Activated CD4-positive, alpha-beta T cell treated with anti-CD3 and anti-CD28 coated beads, Interleukin-2, amount 10 ng/mL, durations not matched to agents 7 days and 5 days (primary cell): ENCODE data around the gene SH3RF2. TPM values are rescaled to one million over a fixed set of nuclear protein-coding genes. Genes with fewer than 3 reads are reported as not detected.
"Not testable (repeated sequence)": the region's sequence is repeated elsewhere in the genome, so short reads cannot be mapped to it uniquely, and the experiment has no call there.

ENCODE experiments used
- CTCF ChIA-PET: fragments of 350-600 bp; sonication (Branson Sonifier 250); formaldehyde crosslinking; loops from one replicate; lab custom pipeline; 2021; ENCODE audit warnings: antibody characterized with exemption; lab: Charles Lee
- POLR2A ChIA-PET: fragments of 350-600 bp; sonication (Branson Sonifier 250); formaldehyde crosslinking; loops from one replicate; lab custom pipeline; 2021; ENCODE audit warnings: antibody characterized with exemption; lab: Charles Lee
- DNase-seq: peaks from one replicate; pipeline ENCODE4 v3.0.0-alpha.2; 2020
- H3K27ac Mint-ChIP-seq: one replicate; pipeline ENCODE4 v1.8.0; 2021; ENCODE audit warnings: mild to moderate bottlenecking, moderate library complexity, mixed read lengths
- H3K27me3 Mint-ChIP-seq: one replicate; pipeline ENCODE4 v1.8.0; 2021; ENCODE audit warnings: mixed read lengths
- H3K36me3 Mint-ChIP-seq: one replicate; pipeline ENCODE4 v1.8.0; 2021; ENCODE audit warnings: low read depth, mixed read lengths
- H3K4me1 Mint-ChIP-seq: one replicate; pipeline ENCODE4 v1.8.0; 2021; ENCODE audit warnings: mixed read lengths
- H3K4me3 Mint-ChIP-seq: one replicate; pipeline ENCODE4 v1.8.0; 2021; ENCODE audit warnings: mild to moderate bottlenecking, moderate library complexity, mixed read lengths
- H3K9me3 Mint-ChIP-seq: one replicate; pipeline ENCODE4 v1.8.0; 2021; ENCODE audit warnings: mixed read lengths
- total RNA-seq, 2 experiments: library from RNA; stranded (reverse); gene quantifications; one replicate each; pipeline ENCODE4 v1.2.3, GENCODE V29; 2021

Gene SH3RF2
- total RNA-seq, 2 experiments from 2014 or later: 0.27 to 0.40 TPM

DNA sequence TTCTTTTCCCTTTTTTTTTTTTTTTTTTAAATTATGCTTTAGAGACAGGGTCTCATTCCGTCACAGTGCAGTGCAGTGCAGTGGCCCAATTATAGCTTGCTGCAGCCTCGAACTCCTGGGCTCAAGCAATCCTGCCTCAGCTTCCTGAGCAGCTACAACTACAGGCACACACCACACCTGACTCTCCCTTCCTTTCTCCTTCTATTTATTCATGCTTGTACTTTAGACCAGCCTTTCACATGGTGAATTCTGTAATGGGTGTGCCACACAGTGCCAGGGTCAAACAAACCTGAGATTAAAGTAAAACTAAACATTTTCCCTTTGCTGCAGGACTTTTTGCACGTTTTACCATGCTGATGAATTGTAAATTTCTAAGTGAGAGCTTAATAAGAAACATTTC is 8.0 kb downstream of the SH3RF2 start:
- Mint-ChIP-seq H3K4me1 (peaks cover 44% of the 10 kb centered on the region), H3K4me3 (no peak overlapping the region), H3K27me3 (peaks cover 17% of the 10 kb centered on the region), H3K9me3 (no peaks in the 10 kb centered on the region), H3K36me3 (no peaks in the 10 kb centered on the region), H3K27ac (no peak overlapping the region)
- CTCF ChIA-PET: interaction anchor here (0.5 kb wide), 1 partner anchor 423 kb away, joined by 3 read pairs; no protein-coding TSS in a partner anchor
- POLR2A ChIA-PET: interaction anchor here (0.7 kb wide), 1 partner anchor 1916 kb away, joined by 6 read pairs; no protein-coding TSS in a partner anchor
- DNase-seq: no peak

DNA sequence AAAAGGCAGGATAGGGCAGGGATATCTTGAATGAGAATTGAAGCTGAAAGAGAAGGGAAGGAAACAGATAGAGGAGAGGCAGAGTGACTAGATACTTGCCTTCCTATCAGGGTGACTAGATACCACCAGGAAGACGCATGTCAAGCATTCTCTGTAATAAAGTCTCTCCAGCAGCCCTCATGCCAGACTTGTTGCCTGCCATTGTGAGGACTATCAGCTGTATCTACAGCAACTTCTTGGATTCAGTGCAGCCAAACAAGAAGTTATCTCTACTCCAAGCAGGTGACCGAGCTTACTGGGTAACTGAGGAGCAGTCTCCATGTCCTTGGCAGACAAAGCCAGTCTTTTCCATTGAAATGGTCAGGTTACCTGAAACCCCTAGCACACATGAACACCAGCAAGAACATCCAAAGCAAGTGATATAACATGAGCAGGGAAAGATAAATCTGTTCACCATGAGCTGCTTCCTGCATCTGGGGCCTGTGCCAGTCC is 9.3 kb downstream of the SH3RF2 start:
- Mint-ChIP-seq H3K27ac (no peak overlapping the region), H3K36me3 (no peaks in the 10 kb centered on the region), H3K4me1 (peaks cover 38% of the 10 kb centered on the region), H3K9me3 (no peaks in the 10 kb centered on the region), H3K4me3 (no peak overlapping the region), H3K27me3 (peaks cover 22% of the 10 kb centered on the region)
- no peak for DNase-seq
- POLR2A ChIA-PET: interaction anchor here (0.6 kb wide), 1 partner anchor 17 kb away, joined by 3 read pairs; no protein-coding TSS in a partner anchor
- CTCF ChIA-PET: interaction anchor here (0.9 to 1.4 kb wide), 2 partner anchors 9 to 502 kb away, joined by 3 to 4 read pairs; no protein-coding TSS in a partner anchor

DNA sequence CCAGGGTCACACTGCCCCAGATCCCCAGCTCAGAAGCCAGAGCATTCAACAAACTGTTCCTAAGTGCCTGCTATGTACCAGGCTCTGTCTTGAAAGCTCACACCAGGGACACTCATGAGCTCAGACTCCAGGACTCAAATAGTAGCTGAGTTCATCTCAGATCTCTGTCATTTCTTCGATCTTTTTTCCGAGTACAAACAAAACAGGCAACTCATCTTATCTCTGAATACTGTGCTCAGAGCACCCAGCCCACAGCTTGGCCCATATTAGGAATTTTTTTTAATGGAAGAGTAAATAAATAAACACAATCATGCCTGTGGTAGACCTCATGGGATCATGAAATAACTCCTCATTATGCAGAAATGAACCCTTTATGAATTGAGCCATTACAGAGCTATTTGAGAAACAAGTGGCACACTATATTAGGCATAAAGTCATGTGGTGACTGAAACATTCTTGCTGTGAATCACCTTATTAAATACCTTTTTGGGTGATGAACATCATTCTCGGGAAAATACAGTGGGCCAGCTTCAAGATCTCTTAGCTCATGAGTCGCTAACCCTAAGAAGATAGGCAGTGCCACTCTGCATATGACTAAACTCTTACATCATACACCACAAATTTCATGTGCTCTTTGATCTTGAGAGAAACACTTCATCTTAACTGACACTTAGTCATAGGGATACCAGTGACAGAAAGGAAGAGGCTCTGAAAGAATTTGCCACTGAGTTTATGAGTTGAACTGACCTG is 9.9 kb downstream of the SH3RF2 start:
- H3K27me3 Mint-ChIP-seq: peaks cover 24% of the 10 kb centered on the region
- ChIA-PET POLR2A (no interaction called here), CTCF (interaction anchor here (0.9 to 1.4 kb wide), 2 partner anchors 9 to 501 kb away, joined by 3 to 4 read pairs; no protein-coding TSS in a partner anchor)
- no peak overlapping the region for H3K4me3 Mint-ChIP-seq
- peak overlapping the region; percentile 16 for H3K27ac Mint-ChIP-seq
- peaks cover 34% of the 10 kb centered on the region for H3K4me1 Mint-ChIP-seq
- no peaks in the 10 kb centered on the region for H3K9me3 Mint-ChIP-seq
- peak; percentile 22 for DNase-seq
- H3K36me3 Mint-ChIP-seq: no peaks in the 10 kb centered on the region

DNA sequence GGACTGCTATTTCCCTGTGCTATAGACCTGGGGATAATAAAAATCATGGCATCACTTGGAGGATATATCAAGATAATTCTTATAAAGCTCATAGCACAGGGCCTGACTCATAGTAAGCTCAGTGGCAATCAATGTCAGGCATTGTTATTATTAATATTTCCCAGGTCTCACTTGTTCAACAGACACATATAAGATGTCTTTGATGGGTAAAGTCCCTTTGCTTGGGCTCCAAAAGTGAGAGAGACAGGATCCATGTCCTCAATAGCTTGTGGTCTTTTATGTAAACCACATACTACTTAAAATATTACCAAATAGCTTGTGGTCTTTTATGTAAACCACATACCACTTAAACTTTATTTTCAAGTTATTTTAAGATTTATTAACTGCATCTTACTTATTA is 11.2 kb downstream of the SH3RF2 start:
- Mint-ChIP-seq H3K9me3 (no peaks in the 10 kb centered on the region), H3K4me3 (no peak overlapping the region), H3K36me3 (no peaks in the 10 kb centered on the region), H3K27ac (no peak overlapping the region), H3K4me1 (peaks cover 27% of the 10 kb centered on the region), H3K27me3 (peaks cover 30% of the 10 kb centered on the region)
- CTCF ChIA-PET: no interaction called here
- POLR2A ChIA-PET: no interaction called here
- DNase-seq: no peak

DNA sequence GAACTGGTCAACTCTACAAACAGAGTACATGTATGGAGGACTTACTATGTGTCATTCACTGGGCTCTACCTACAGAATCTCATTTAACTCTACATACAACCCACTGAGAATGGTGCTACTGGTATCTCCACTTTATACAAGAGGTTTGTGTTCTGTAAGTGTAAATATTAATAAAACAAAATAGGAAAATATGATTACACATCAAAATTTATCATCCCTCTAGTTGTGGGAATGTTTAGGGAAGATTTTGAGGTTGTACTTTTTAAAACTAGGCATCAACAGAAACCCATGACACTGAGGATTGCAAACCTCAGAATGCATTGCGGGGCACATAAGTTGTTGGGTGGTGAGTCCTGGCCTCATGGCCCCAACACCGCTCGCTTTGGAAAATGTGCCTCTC is 11.7 kb downstream of the SH3RF2 start:
- no peak overlapping the region for H3K4me3 Mint-ChIP-seq
- H3K27me3 Mint-ChIP-seq: peaks cover 33% of the 10 kb centered on the region
- DNase-seq: no peak
- H3K9me3 Mint-ChIP-seq: no peaks in the 10 kb centered on the region
- no peaks in the 10 kb centered on the region for H3K36me3 Mint-ChIP-seq
- H3K4me1 Mint-ChIP-seq: peaks cover 26% of the 10 kb centered on the region
- ChIA-PET CTCF (no interaction called here), POLR2A (no interaction called here)
- H3K27ac Mint-ChIP-seq: no peak overlapping the region

DNA sequence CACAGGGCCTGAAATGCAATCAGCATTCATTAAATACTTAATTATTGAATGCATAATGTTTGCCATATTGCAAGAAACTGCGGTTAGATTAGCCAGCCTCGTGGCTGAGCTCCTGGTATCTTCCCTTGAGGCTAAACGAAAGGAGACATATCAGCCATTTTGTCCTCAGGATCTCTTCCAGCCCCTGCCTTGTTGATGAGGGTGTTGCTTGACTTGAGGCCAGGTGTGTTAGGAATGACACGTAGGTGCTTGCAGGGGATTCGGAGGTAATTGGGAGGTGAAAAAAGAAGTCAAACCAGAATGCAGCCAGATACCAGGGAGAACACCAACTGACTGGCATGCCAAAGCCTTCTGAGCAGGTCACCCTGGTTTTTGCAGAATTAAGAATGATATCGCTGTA is 12.5 kb downstream of the SH3RF2 start:
- Mint-ChIP-seq H3K9me3 (no peaks in the 10 kb centered on the region), H3K27me3 (peaks cover 39% of the 10 kb centered on the region), H3K4me1 (peaks cover 25% of the 10 kb centered on the region), H3K27ac (no peak overlapping the region), H3K4me3 (no peak overlapping the region), H3K36me3 (no peaks in the 10 kb centered on the region)
- ChIA-PET POLR2A (no interaction called here), CTCF (no interaction called here)
- DNase-seq: no peak

DNA sequence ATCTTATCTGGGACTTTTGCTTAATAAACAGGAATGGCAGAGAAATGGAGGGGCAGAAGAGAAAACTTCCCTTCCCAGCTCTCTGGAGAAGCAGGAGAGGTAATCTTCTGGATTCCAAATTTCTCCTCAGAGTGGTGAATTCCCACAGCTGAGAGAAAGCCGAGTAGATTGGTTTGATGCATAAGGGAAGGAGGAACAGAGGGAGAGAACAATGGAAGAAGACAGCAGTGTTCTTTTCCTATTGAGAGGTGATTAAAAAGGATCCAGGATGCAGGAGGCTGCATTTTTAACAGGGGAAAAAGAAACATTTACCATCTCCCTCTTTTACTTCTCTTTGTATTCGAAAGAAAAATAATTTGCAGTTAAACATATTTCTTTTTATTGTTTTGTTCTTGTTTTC is 13.1 kb downstream of the SH3RF2 start:
- Mint-ChIP-seq H3K27ac (no peak overlapping the region), H3K27me3 (peaks cover 41% of the 10 kb centered on the region), H3K36me3 (no peaks in the 10 kb centered on the region), H3K9me3 (no peaks in the 10 kb centered on the region), H3K4me1 (peaks cover 23% of the 10 kb centered on the region), H3K4me3 (no peak overlapping the region)
- POLR2A ChIA-PET: no interaction called here
- no peak for DNase-seq
- CTCF ChIA-PET: no interaction called here

DNA sequence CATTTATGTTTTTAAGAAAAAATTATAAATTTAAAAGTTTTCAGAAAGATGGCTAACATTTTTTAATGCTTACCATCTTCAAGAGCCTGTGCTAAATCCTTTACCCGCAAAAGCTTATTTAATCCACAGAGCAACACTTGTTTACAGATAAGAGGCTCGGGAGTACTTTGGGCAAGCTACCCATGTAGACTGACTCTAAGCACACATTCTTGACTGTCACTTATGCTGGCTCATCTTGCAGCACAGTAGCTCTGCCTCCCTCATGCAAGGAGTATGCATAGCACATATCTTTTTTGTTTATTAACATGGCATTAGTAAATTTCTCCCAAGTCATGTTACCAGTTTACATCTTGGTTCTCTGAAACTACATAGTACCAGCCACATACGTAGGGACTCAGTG is 14.7 kb downstream of the SH3RF2 start:
- Mint-ChIP-seq H3K4me3 (no peak overlapping the region), H3K27me3 (peaks cover 49% of the 10 kb centered on the region), H3K4me1 (peaks cover 14% of the 10 kb centered on the region), H3K27ac (no peak overlapping the region), H3K36me3 (no peaks in the 10 kb centered on the region), H3K9me3 (no peaks in the 10 kb centered on the region)
- ChIA-PET POLR2A (interaction anchor here (0.6 kb wide), 1 partner anchor 17 kb away, joined by 5 read pairs; no protein-coding TSS in a partner anchor), CTCF (no interaction called here)
- DNase-seq: no peak

DNA sequence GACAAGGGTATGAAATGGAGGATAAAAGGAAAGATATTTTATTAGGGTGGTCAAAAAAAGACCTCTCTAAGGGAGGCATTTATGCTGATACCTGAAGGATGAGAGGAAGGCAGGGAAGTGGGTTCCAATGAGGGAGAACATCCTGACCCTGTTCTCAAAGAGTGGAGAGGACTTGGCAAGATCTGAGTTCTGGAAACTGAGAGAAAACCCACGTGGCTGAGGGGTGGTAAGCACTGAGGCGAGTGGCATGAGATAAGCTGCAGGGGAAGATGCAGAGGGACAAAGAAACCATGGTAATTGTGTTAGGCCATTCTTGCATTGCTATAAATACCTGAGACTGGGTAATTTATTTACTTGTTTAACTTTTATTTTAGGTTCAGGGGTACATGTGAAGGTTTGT is 16.8 kb downstream of the SH3RF2 start:
- H3K27me3 Mint-ChIP-seq: peaks cover 49% of the 10 kb centered on the region
- no peak overlapping the region for H3K27ac Mint-ChIP-seq
- CTCF ChIA-PET: no interaction called here

DNA sequence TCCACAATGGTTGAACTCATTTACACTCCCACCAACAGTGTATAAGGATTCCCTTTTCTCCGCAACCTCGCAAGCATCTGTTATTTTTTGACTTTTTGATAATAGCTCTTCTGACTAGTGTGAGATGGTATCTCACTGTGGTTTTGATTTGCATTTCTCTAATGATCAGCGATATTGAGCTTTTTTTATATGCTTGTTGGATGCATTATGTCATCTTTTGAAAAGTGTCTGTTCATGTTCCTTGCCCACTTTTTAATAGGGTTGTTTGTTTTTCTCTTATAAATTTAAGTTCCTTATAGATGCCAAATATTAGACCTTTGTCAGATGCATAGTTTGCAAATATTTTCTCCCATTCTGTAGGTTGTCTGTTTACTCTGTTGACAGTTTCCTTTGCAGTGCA is 17.8 kb downstream of the SH3RF2 start:
- POLR2A ChIA-PET, H3K27ac Mint-ChIP-seq, H3K9me3 Mint-ChIP-seq, H3K36me3 Mint-ChIP-seq, DNase-seq, CTCF ChIA-PET, H3K4me3 Mint-ChIP-seq, H3K4me1 Mint-ChIP-seq: not testable (repeated sequence)
- H3K27me3 Mint-ChIP-seq: peaks cover 49% of the 10 kb centered on the region

More for the DNA sequence above, 16.8 kb downstream of the SH3RF2 start:
- POLR2A ChIA-PET: no interaction called here
- no peak overlapping the region for H3K4me3 Mint-ChIP-seq
- DNase-seq: no peak
- H3K9me3 Mint-ChIP-seq: no peaks in the 10 kb centered on the region
- H3K36me3 Mint-ChIP-seq: no peaks in the 10 kb centered on the region
- H3K4me1 Mint-ChIP-seq: no peaks in the 10 kb centered on the region

DNA sequence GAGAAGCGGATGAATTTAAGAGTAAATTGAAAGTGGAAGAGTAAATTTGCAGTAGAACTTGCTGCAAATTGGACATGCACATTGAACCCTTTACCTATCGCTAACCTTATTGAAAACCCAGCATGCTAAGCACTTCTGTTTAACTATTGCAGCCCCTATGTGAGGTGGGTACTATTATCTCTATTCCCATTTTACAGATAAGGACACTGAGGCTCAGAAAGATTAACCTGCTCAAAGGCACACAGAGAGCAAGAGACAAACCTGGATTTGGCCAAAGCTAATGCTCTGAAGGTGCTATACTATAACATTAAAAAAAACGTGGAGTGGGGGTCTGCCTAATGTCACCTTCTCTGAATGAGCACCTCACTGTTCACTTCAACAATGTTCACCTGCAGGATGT is 21.0 kb downstream of the SH3RF2 start:
- Mint-ChIP-seq H3K27me3 (peaks cover 47% of the 10 kb centered on the region), H3K27ac (no peak overlapping the region), H3K4me1 (no peaks in the 10 kb centered on the region), H3K4me3 (no peak overlapping the region), H3K9me3 (no peaks in the 10 kb centered on the region), H3K36me3 (no peaks in the 10 kb centered on the region)
- CTCF ChIA-PET: no interaction called here
- DNase-seq: no peak
- POLR2A ChIA-PET: no interaction called here

DNA sequence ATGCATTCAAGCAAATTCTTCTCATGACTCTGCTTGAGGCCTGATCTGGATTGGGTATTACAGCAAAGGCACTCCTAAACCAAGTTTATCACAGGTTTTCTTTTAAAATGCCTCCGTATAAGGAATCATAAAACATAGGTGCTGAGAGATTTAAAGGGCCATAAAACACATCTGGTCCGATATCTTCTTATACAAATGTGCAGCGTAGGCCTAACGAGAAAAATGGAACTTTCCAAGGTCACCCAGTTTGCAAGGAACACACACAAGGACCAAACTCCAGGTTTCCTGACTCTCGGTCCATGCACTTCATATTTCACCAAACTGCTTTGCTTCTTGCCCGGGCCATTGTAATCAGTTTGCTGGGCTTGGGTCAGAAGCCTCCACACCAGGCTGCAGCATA is 22.1 kb downstream of the SH3RF2 start:
- ChIA-PET CTCF (no interaction called here), POLR2A (no interaction called here)
- Mint-ChIP-seq H3K36me3 (no peaks in the 10 kb centered on the region), H3K4me1 (no peaks in the 10 kb centered on the region), H3K9me3 (no peaks in the 10 kb centered on the region), H3K27ac (no peak overlapping the region), H3K4me3 (no peak overlapping the region), H3K27me3 (peaks cover 38% of the 10 kb centered on the region)
- no peak for DNase-seq

DNA sequence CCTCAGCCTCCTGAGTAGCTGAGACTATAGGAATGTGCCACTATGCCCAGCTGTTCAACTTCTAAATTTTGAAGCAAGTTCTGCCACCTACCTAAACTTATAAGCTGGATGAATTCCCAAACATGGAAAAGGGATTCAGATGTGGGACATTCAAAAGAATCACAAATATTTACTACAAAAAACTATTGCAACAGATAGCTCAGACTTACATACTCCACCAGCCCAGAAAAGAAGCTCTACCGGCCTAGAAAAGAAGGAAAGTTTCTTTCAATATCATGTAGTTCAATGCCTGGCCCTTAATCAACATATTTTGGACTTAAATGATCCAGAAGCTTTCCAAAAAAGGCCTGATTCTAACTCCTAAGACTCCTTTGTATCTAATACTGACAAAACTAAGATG is 23.8 kb downstream of the SH3RF2 start:
- H3K27me3 Mint-ChIP-seq: peaks cover 24% of the 10 kb centered on the region
- no peaks in the 10 kb centered on the region for H3K9me3 Mint-ChIP-seq
- POLR2A ChIA-PET: no interaction called here
- no peak overlapping the region for H3K4me3 Mint-ChIP-seq
- no peak for DNase-seq
- no peaks in the 10 kb centered on the region for H3K36me3 Mint-ChIP-seq
- CTCF ChIA-PET: no interaction called here
- no peaks in the 10 kb centered on the region for H3K4me1 Mint-ChIP-seq
- no peak overlapping the region for H3K27ac Mint-ChIP-seq
